Activated effector memory CD4-positive, alpha-beta T cell treated with Interleukin-2 at 50 U/mL for 16 hours (primary cell): Measurements from ENCODE around the gene ZNF692.
A peak's percentile ranks its signal among the peaks of the same experiment; 100 is the strongest.
"Not testable (repeated sequence)": the region's sequence is repeated elsewhere in the genome, so short reads cannot be mapped to it uniquely, and the experiment has no call there.

Experiments used
- DNase-seq: peaks from one replicate; pipeline ENCODE4 v3.0.0-alpha.2; 2020

ZNF692 gene, protein sequence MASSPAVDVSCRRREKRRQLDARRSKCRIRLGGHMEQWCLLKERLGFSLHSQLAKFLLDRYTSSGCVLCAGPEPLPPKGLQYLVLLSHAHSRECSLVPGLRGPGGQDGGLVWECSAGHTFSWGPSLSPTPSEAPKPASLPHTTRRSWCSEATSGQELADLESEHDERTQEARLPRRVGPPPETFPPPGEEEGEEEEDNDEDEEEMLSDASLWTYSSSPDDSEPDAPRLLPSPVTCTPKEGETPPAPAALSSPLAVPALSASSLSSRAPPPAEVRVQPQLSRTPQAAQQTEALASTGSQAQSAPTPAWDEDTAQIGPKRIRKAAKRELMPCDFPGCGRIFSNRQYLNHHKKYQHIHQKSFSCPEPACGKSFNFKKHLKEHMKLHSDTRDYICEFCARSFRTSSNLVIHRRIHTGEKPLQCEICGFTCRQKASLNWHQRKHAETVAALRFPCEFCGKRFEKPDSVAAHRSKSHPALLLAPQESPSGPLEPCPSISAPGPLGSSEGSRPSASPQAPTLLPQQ

DNA sequence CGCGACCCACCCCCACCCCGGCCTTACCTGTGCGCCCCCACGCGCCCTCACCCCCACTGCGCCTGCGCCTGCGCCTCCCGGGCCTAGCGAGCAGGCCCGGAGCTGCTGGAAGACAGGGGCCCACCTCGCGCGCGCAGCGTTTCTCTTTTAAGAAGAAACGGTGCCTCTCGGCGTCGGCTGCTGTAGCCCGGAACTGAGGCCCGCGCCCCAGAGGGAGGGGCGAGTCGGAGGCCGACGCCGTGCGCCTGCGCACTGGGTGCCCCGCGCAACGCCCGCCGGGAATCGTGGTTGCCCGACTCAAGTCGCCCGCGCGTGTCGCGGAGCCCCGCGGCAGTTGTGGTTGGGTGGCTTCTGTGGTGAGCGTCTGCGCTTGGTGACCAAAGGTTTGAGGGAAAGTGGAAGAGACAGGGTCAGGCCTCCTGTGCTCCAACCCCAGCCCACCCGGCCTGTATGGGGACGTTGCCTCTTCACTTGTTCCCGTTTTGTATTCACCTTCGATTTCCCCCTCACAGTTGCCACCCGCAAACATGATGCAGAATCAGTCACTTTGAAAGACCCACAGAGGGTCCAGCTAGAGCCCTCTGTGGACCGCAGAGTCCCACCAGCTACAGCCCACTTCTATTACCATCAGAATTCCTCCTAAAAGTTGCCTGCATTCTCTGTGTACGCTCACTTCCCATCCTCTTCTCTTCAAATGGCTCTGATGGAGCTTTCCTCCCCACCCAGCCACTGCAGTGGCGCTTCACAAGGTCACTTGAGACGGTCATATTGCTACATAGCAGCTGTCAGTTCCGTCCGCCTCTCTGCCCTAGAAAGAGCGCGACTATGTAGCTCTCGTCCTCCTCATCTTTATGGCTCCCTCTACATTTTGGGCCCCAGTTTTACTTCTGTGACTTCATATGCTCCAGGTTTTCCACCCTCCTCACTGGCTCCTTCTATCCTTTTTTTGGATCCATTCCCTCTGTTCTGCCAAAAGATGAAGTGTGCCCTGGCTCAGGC is at the start of gene ZNF692:
ZNF692 (minus strand) TSS at position 195 of the 999 bp plus-strand sequence. CDS start 776 bp downstream, outside the sequence.
- DNase-seq, result peak; percentile 95

DNA sequence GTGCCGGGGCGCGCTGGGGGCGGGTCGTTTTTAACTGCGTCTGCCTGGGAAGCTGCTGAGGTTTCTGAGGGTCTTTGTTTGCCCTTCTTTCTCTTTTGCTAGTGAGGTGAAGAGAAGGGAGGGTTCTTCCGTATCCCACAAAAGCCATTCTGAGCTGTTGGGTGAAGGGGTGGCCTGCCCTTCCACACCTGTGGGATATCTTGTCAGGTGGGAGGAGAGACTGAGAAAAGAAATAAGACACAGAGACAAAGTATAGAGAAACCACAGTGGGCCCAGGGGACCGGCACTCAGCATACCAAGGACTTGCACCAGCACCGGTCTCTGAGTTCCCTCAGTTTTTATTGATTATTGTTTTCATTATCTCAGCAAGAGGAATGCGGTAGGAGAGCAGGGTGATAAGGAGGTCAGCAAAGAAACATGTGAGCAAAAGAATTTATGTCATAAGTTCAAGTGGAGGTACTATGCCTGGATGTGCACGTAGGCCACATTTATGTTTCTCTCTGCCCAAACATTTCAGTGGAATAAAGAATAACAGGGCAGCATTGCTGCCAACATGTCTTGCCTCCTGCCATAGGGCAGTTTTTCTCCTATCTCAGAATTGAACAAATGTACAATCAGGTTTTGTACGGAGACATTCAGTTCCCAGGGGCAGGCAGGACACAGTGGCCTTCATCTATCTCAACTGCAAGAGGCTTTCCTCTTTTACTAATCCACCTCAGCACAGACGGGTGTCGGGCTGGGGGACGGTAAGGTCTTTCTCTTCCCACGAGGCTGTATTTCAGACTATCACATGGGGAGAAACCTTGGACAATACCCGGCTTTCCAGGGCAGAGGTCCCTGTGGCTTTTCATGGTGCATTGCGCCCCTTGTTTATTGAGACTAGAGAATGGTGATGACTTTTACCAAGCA is 48.1 kb upstream of the ZNF692 start:
- no peak for DNase-seq

DNA sequence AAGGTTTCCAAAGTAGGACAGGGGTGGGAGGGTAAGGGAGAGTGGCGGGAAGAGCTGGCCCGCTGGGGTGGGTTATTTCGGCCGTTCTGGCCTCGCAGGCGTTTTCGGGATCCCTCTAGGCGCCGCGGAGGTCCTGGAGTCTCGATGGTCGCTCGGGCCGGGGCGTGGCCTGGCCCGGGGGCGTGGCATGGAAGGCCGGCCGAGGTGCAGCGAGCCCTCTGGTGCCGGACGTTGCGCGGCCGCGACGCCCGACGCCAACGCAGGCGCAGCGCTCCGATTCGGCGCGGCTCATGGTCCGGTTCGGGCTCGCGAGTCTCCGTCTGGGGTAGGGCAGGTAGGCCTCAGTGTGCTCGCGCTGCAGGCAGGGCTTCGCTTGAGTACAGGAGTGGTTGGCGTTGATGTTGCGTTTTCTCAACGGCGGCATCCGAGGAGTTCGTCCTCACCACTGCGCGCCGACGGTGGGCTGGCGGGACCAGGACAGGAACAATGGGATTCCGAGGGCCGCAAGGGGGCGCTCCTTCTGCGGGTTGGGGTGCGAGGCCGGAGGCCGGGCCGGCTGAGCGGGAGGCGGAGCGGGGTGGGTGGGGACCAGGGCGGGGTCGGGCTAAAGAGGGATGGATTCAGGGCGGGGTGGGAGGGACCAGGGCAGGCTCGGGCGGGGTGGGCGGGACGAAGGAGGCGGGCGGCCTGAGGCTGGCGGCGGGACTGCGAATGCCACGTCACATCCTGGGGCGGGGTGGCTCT is 47.3 kb upstream of the ZNF692 start, which contains the start of gene PGBD2:
PGBD2 (plus strand) TSS at position 227 of the 744 bp plus-strand sequence. CDS start 7,628 bp downstream, outside the sequence.
- peak; percentile 91 for DNase-seq

DNA sequence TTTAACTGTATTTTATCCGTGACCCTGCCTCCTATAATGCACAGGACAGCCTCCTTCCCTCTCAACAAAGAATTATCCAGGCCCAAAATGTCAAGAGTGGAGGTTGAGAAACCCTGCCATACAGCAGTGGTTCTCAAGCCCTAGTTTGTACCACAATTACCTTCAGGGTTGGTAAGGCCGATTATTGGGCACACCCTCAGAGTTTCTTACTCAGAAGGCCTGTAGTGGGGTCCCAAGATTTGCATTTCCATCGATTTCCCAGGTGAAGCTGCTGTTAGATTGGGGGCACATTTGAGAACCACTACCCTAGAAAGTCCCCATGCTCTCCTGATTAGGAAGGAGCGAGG is 46.8 kb upstream of the ZNF692 start:
- DNase-seq, result no peak

DNA sequence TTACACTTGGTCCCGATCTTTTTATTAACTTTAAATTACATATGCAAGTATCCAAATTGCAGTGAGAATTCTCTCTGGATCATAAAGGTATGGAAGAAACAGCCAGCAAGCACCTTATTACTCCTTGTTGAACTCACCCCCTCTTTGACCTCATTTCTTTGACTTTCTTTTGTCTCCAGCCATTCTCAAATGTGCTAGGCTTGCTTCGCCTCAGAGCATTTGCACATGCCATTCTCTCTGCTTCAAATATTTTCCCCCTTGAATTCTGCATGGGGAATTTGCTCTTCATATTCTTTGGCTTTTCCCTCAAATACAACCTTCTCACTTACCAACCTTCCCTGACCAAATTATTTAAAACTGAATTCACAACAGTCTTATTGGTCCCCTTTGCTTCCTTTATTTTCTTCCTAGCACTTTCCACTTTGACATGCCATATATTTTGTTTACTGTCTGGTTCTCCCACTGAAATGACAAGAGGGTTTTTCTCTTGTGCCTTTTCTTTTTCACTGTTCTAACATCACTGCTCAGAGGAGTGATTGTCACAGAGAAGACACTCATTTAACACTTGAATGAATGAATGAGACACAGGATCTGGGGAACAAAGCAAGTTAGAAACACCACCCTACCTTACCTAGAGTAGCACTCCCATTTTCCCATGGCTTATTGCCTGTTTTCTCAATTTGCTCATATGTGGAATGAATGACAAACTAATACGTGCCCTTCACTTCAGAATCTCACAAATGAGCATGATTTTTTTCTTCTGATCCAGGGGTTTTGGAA is 45.7 kb upstream of the ZNF692 start:
- no peak for DNase-seq

DNA sequence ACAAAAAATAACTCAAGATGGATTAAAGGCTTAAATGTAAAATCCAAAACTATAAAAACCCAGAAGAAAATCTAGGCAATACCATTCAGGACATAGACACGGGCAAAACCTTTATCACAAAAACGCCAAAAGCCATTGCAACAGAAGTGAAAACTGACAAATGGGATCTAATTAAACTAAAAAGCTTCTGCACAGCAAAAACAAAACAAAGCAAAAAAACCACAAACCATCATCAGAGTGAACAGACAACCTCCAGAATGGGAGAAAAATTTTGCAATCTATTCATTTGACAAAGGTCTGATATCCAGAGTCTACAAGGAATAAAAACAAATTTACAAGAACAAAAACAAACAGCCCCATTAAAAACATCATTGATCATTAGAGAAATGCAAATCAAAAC is 42.7 kb upstream of the ZNF692 start:
- DNase-seq, result no peak

DNA sequence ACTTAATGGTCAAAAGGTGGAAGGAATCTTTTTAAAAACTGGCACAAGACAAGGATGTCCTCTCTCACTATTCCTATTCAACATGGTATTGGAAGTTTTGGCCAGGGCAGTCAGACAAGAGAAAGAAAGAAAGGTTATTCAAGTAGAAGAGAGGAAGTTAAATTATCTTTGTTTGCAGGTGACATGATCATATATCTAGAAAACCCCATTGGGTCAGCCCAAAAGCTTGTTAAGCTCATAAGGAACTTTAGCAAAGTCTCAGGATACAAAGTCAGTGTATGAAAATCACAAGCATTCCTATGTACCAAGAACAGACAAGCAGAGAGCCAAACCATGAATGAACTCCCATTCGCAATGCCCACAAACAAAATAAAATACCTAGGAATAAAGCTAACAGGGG is 41.8 kb upstream of the ZNF692 start:
- DNase-seq, result no peak

DNA sequence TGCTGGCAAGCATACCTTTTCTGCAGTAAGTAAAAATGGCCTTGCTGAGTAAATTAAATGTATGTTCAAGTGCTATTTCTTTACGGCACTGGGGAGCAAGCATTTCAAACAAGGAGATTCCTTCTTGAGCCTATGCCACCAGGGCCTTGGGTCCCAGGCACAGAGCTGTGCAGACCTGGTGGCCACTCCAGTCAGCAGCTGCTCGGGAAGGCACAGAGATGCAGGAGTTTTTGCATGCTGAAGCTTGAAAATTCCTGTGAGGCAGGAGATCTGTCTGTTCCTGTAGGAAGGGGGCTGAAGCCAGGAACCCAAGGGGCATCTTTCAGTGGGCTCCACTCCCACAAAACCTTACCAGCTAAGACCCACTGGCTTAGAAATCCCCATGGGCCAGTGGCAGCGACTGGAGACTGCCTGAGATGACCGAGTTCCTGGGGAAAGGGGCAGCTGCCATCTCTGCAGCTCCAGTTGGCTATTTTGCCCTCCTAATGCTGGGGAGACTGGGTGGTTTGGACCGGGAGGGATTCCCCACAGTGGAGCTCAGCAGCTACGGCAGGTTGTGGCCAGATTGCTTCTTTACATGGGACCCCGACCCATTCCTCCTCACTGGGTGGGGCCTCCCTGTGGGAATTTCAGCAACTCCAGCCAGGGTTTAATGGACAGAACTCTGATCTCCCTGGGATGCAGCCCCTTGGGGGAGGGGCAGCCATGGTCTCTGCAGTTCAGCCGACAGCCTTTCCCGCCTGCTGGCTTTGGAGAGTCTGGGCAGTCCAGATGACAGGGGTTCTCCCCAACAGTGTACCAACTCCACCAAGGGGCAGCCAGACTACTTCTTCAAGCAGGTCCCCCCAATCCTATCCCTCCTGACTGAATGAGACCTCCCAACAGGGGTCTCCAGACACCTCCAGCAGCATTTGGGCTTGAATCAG is 38.8 kb upstream of the ZNF692 start:
- no peak for DNase-seq

DNA sequence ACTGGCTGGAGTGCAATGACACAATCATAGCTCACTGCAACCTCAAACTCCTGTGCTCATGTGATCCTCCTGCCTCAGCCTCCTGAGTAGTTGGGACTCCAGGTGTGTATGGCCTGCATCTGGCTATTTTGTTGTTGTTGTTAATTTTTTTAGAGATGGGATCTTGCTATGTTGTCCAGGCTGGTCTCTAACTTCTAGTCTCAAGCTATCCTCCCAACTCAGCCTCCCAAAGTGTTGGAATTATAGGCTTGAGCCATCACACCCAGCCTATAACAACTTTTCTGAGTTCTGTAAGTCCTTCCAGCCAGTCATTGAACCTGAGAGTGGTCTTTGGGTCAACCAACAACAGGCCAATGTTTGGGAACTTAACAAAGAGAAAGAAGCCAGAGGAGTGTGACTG is 36.0 kb upstream of the ZNF692 start:
- DNase-seq, result no peak

DNA sequence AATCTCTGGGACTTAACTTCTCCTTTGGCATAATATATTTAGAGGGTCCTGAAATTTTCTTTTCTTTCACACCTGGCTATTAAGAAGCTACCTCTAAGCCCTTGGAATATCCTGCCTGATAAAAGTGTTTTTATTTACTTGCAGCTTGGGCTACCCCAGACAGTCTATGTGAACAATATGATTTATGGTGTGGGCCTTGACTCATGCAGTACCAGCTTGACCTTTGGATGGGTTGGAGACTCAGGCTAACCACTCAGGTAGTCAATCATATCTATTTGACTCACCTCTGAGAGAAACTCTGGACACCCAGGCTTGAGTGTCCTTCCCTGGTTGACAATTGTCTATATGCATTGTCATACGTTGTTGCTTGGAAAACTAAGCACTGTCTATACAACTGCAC is 33.7 kb upstream of the ZNF692 start:
- no peak for DNase-seq

DNA sequence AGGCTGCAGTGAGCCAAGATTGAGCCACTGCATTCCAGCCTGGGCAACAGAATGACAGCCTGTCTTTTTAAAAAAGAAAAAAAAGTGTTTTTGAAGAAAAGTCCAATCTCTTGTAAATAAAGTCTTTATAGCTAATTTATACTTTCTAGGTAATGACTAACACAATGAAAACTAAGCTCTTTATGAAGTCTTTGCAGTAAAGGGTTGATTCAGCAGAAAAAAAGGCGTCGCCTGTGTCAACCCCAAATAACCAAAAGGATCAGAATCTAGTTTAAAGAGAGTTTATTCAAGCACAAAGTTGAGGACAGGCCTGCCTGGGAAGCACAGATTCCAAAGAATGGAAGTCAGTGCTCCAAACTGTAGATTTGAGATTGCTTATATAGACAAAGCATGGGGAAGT is 32.9 kb upstream of the ZNF692 start:
- DNase-seq, result no peak

DNA sequence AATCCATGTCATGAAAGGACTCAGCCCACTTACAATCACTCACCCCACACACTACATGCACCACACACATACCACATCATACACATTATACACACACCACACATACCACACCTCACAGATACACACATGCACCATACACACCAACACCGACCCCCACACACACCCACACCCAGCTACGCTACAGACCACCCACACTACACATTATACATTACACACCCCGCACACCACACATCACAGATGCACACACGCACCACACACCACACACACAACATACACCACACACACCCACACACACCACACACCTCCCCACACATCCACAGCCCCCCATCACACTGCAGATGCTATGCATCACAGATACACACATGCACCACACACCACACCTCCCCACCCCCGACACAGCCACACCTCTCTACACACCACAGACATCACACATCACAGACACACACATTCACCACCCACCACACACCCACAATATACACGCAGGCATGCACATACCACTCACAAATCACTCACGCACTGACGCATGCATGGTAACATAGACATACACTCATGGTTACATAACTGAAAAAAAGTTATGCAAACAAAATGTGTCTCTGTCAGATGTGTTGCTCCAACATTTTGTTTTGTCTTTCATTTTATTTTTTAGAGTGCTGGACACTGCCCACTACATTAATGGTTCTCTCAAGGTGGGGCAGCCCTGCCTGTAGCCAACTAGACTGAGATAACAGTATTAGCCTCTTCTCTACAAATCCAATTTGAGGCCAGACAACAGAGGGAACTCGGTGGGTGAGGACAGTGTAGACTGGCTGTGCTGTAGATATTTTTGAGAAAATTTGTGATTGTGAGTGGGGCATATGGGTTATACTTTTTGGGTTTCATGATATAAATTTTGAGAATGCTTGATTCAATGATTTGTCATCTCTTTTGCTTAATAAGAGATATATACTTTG is 31.9 kb upstream of the ZNF692 start:
- no peak for DNase-seq

DNA sequence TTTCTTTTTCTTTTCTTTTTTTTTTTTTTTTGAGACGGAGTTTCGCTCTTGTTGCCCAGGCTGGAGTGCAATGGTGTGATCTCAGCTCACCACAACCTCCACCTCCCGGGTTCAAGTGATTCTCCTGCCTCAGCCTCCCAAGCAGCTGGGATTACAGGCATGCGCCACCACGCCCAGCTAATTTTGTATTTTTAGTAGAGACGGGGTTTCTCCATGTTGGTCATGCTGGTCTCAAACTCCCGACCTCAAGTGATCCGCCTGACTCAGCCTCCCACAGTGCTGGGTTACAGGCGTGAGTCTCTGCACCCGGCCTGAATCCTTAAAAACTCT is 31.0 kb upstream of the ZNF692 start:
- not testable (repeated sequence) for DNase-seq

DNA sequence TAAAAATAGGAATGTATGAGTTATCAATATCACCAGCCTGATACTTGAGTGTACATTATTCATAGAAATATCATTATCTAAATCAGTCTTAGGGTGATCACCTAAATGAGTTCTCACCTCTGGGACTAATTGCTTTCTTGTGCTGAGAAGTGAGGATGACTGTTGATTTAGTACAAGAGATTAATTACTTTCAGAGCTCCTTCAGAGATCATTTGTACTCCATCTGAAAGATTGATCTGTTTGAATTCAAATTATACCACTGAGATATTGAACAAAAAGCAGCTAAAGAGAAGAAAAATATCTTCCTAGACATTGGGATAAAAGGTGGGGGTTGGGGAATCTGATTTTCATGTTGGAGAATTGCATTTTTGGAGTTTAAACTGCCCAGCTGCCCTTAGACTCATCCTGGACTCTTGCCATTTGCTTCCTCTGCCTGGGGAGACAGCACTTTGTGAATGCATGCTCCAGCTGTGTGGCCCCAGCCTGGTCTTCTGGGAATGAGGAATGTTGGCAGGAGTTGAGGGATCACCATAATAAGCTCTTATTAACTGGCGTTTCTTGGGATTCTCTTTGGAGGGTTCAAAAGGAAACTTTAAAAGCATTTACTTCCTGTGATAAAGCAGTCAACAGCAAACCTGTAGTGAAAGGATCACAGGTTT is 27.5 kb upstream of the ZNF692 start:
- DNase-seq, result no peak

DNA sequence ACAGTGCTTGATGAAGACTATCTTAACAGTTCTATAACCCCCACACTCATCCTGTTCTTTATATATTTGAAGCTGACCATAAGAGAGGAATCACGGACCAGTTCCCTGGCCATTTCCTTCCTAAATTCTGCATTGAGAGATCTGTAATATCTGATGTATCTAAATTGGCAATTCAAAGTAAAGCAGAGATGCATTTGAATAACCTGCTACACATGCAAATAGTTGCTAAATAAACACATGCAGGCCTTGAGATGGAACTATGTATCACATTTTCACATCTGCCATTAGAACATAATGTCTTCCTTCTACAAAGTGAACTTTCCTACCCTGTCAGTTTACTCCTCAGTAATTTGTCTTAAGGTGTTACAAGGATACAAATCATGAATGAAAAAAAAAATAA is 26.8 kb upstream of the ZNF692 start:
- no peak for DNase-seq

DNA sequence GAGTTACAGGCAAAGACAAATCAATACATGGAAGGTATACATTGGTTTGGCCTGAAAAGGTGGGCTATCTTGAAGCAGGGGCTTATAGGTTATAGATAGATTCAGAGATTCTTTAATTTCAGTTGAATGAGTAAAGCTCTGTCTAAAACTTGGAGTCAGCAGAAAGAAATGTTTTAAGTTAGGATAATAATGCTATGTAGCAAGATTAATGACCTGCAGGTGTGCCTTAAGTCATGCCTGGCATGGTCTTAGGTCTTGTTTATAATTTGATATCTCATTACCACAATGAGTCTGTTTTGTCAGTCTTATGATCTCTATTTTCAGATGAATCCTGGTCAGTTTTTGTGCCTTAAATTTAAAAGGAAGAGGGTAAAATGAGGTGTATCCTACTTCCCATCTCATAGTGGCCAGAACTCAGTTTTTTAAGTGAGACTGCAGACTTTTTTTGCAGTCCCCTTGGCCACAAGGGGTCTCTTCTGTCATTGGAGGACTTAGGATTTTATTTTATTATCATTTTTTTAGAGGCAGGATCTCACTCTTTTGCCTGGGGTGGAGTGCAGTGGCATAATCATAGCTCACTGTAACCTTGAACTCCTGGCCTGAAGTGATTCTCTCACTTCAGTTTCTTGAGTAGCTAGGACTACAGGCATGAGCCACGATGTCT is 25.9 kb upstream of the ZNF692 start:
- DNase-seq, result no peak

DNA sequence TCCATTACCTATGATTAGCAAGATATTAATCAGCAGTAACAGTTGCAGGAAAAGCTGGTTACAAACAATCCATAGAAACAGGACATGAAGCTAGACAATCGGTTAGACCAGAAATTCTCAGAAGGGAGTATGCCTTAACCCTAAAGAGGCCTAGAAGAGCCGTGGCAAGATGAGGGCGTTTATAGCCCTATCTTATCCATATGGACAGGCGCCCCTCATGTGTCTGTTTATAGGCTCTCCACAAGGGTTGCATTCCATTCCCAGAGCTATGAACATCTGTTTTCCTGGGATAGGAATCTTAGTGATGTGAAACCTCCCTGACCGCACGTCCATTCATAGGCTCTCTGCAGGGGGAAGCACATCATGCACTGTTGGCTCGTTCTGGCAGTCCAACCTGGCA is 23.5 kb upstream of the ZNF692 start:
- DNase-seq, result not testable (repeated sequence)
